ENCODE measurements around the gene CTSS. TPM values are rescaled to one million over a fixed set of nuclear protein-coding genes. Genes with fewer than 3 reads are reported as not detected.

CTSS gene
- total RNA-seq, 1 experiment from 2014 or later = not detected

GRCh38 chr1:150762552-150762951, 3.0 kb downstream of the CTSS start:
- H3K14ac ChIP-seq (ENCODE audit: insufficient read depth, low read length) = no peak overlapping the region
- peaks cover 3% of the 10 kb centered on the region; the same call in 1 of the 2 replicates for H3K27me3 Mint-ChIP-seq (ENCODE audit: low read depth)
- H3K27me3 ChIP-seq (ENCODE audit: insufficient read depth, low read length) = no peaks in the 10 kb centered on the region
- H3K4me3 Mint-ChIP-seq = no peak overlapping the region
- H2BK12ac ChIP-seq (ENCODE audit: insufficient read length, low read depth, low read length) = no peak overlapping the region
- H3K4me2 ChIP-seq (ENCODE audit: insufficient read depth, insufficient read length, low read length) = no peak overlapping the region
- no peak overlapping the region for H3K27ac Mint-ChIP-seq
- H4K5ac ChIP-seq (ENCODE audit: insufficient read length, low read depth, low read length) = no peak overlapping the region
- no peaks in the 10 kb centered on the region for H3K79me2 ChIP-seq (ENCODE audit: insufficient read depth, low read length)
- H3K56ac ChIP-seq (ENCODE audit: insufficient read length, low read depth, low read length) = no peak overlapping the region
- H3T11ph ChIP-seq (ENCODE audit: low read length) = no peak overlapping the region
- no peaks in the 10 kb centered on the region for H3K4me1 Mint-ChIP-seq
- H2BK120ac ChIP-seq (ENCODE audit: low read depth, low read length, poor library complexity, severe bottlenecking) = no peak overlapping the region
- H3K36me3 Mint-ChIP-seq (ENCODE audit: insufficient read depth in 1 of 3, low read depth in 3 of 3) = peaks cover 0 to 7% (median 5%) of the 10 kb centered on the region in 3 experiments; a peak in 5 of 7 replicates
- DNase-seq = no peak
- H3K79me1 ChIP-seq (ENCODE audit: insufficient read depth, low read depth, low read length, poor library complexity, severe bottlenecking) = no peaks in the 10 kb centered on the region
- no peak overlapping the region for H2BK15ac ChIP-seq (ENCODE audit: low read depth, low read length)
- no peak overlapping the region for H3K23ac ChIP-seq (ENCODE audit: insufficient read length, low read depth, low read length)
- no peaks in the 10 kb centered on the region for H4K20me1 ChIP-seq (ENCODE audit: control insufficient read depth, insufficient read depth, insufficient read length)
- H3K4ac ChIP-seq (ENCODE audit: low read depth, low read length) = no peak overlapping the region
- H2AK5ac ChIP-seq (ENCODE audit: insufficient read length, low read length) = no peak overlapping the region
- no peak overlapping the region for H2BK20ac ChIP-seq (ENCODE audit: low read depth, low read length, poor library complexity, severe bottlenecking)
- no peak overlapping the region for H4K8ac ChIP-seq (replicated peaks; ENCODE audit: insufficient read length, low read depth, low read length)
- TF ChIP-seq, protein P1, sequence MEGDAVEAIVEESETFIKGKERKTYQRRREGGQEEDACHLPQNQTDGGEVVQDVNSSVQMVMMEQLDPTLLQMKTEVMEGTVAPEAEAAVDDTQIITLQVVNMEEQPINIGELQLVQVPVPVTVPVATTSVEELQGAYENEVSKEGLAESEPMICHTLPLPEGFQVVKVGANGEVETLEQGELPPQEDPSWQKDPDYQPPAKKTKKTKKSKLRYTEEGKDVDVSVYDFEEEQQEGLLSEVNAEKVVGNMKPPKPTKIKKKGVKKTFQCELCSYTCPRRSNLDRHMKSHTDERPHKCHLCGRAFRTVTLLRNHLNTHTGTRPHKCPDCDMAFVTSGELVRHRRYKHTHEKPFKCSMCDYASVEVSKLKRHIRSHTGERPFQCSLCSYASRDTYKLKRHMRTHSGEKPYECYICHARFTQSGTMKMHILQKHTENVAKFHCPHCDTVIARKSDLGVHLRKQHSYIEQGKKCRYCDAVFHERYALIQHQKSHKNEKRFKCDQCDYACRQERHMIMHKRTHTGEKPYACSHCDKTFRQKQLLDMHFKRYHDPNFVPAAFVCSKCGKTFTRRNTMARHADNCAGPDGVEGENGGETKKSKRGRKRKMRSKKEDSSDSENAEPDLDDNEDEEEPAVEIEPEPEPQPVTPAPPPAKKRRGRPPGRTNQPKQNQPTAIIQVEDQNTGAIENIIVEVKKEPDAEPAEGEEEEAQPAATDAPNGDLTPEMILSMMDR (conservative IDR thresholded peaks at IDR 0.05) = no peak
- H3K18ac ChIP-seq (ENCODE audit: insufficient read length, low read depth, low read length) = no peak overlapping the region
- H3K9me3 ChIP-seq (ENCODE audit: control insufficient read depth, low read depth, low read length) = no peaks in the 10 kb centered on the region
- peaks cover 7% of the 10 kb centered on the region in 2 experiments for H3K9me3 Mint-ChIP-seq
- no peak overlapping the region for H3K27ac ChIP-seq (ENCODE audit: insufficient read length, low read depth, low read length)
- no peak overlapping the region for H2BK5ac ChIP-seq (ENCODE audit: insufficient read length, low read length)
- WGBS (ENCODE audit: extremely low coverage, insufficient read length, low lambda C conversion rate) = no CpG with 5 or more reads among the region's 2 CpGs
- no peak overlapping the region for H4K91ac ChIP-seq (ENCODE audit: insufficient read length, low read depth, low read length)
- H3K9ac ChIP-seq (ENCODE audit: extremely low read depth, insufficient read length, low read length) = no peak overlapping the region
- H3K4me1 ChIP-seq (ENCODE audit: insufficient read depth, low read length) = no peaks in the 10 kb centered on the region
- no peaks in the 10 kb centered on the region for H3K23me2 ChIP-seq (ENCODE audit: insufficient read length, low read depth, low read length, poor library complexity, severe bottlenecking)
- no peak overlapping the region for H2AFZ ChIP-seq (ENCODE audit: low read length)
